ENCODE measurements around the gene TMEM59. TPM values are rescaled to one million over a fixed set of nuclear protein-coding genes. Genes with fewer than 3 reads are reported as not detected.

Gene TMEM59
- total and polyA plus RNA-seq, 2 of the 8 experiments (the other 6 are each of a cell fraction or from before 2014, with no cell fraction given) = 116 to 139 TPM

DNA sequence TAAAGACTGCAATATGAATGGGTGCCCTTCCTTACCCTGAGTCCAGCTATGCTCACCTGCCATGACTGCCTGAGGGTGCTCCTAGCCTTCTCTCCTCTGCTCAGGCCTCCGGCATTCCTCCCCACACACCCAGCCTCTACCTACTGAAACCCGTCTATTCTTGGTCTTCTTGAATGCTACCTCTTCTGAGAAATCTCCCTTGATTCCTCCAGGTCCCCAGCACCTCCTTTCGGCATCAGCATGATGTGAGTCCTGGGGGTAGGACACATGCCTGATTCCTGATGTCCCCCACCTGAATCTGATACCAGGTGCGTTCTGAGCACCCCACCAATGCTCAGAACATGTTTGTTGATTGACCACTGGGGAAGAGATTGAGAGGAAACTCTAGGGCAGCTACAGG lies 43.6 kb downstream of the TMEM59 start:
- FAIRE-seq (no peak), DNase-seq (ENCODE audit: low read depth in 1 of 2, low spot score in 2 of 2) (no peak)
- CTCF ChIA-PET (ENCODE audit: partially characterized antibody) = interaction anchor here (1.0 to 2.4 kb wide), 5 partner anchors 8 to 149 kb away, joined by 3 to 8 read pairs (median 6); partner anchors contain the start of gene LDLRAD1
- peaks cover 3 to 12% of the 10 kb centered on the region in 2 experiments; a peak in 3 of 4 replicates for H3K9me3 ChIP-seq (ENCODE audit: insufficient read depth in 2 of 2, low read depth in 1 of 2, low read length in 1 of 2)
- no peak overlapping the region for H2BK120ac ChIP-seq (replicated peaks; ENCODE audit: low read depth, low read length)
- H4K8ac ChIP-seq (ENCODE audit: extremely low read depth, insufficient read depth, low read length) = no peak overlapping the region
- no peaks in the 10 kb centered on the region for H3K36me3 ChIP-seq (ENCODE audit: control insufficient read depth in 2 of 4, insufficient read depth in 4 of 4, low read length in 3 of 4)
- no peak for TF ChIP-seq PHF8 (conservative IDR thresholded peaks at IDR 0.05; ENCODE audit: low read depth, low read length)
- no peak for TF ChIP-seq RBBP5 (IDR thresholded peaks at IDR 0.05; ENCODE audit: borderline replicate concordance, low read depth, low read length)
- no peak for TF ChIP-seq KDM1A (IDR thresholded peaks at IDR 0.05; ENCODE audit: borderline replicate concordance, low read length)
- no peak for TF ChIP-seq NANOG (IDR thresholded peaks at IDR 0.05; ENCODE audit: insufficient read depth, low read depth, low read length, poor library complexity, severe bottlenecking)
- TF ChIP-seq YY1 (IDR thresholded peaks at IDR 0.05; ENCODE audit: low read depth, low read length) = no peak
- no peak for TF ChIP-seq SAP30 (IDR thresholded peaks at IDR 0.05; ENCODE audit: insufficient read depth, insufficient replicate concordance, low read length)
- TF ChIP-seq BRCA1 (IDR thresholded peaks at IDR 0.05; ENCODE audit: low read depth, low read length) = no peak
- no peak for TF ChIP-seq TCF12 (IDR thresholded peaks at IDR 0.05; ENCODE audit: low read depth, low read length)
- no peak for TF ChIP-seq CHD2 (IDR thresholded peaks at IDR 0.05; ENCODE audit: low read length)
- no peak for TF ChIP-seq SP4 (IDR thresholded peaks at IDR 0.05; ENCODE audit: low read length)
- TF ChIP-seq CTBP2 (IDR thresholded peaks at IDR 0.05; ENCODE audit: borderline replicate concordance, insufficient read depth, insufficient read length, low read length) = no peak
- TF ChIP-seq EZH2 (IDR thresholded peaks at IDR 0.05; ENCODE audit: low read depth, low read length, severe bottlenecking) = no peak
- no peak for TF ChIP-seq SP1 (IDR thresholded peaks at IDR 0.05; ENCODE audit: low read depth, low read length)
- no peak for TF ChIP-seq JUN (IDR thresholded peaks at IDR 0.05; ENCODE audit: low read depth, low read length)
- no peak for TF ChIP-seq TBP (IDR thresholded peaks at IDR 0.05; ENCODE audit: low read depth, low read length)
- H3K79me1 ChIP-seq (ENCODE audit: low read depth, low read length) = no peaks in the 10 kb centered on the region
- no peak overlapping the region for H2BK15ac ChIP-seq (ENCODE audit: low read length)
- no peak overlapping the region for H2BK12ac ChIP-seq (ENCODE audit: low read depth, low read length)
- no peak overlapping the region for H3K9ac ChIP-seq (replicated peaks in 1 of 4; ENCODE audit: extremely low read depth in 1 of 4, low read depth in 3 of 4, low read length in 3 of 4)
- H3K23ac ChIP-seq (ENCODE audit: insufficient read length) = no peak overlapping the region
- H3K4me1 ChIP-seq (replicated peaks in 1 of 4; ENCODE audit: control insufficient read depth in 3 of 4, insufficient read depth in 4 of 4, low read length in 3 of 4) = peaks cover 0 to 3% (median 0%) of the 10 kb centered on the region in 4 experiments; a peak in 1 of 7 replicates
- H3K79me2 ChIP-seq (ENCODE audit: control insufficient read depth in 1 of 2, insufficient read depth in 2 of 2, low read length in 2 of 2) = no peaks in the 10 kb centered on the region
- H2BK5ac ChIP-seq (ENCODE audit: low read depth, low read length) = no peak overlapping the region
- H3K4me3 ChIP-seq (ENCODE audit: extremely low read depth in 1 of 4, insufficient read depth in 2 of 4, low read depth in 3 of 4, low read length in 4 of 4) = no peak overlapping the region
- 90% methylated on average over 4 of the region's 4 CpGs; no CpG with 5 or more reads in 1 of the 2 experiments for WGBS, 2 experiments (ENCODE audit: extremely low coverage in 1 of 2, insufficient coverage in 1 of 2, insufficient read length in 1 of 2, insufficient replicate concordance in 2 of 2, low coverage in 1 of 2, low lambda C conversion rate in 2 of 2, missing lambda C conversion rate in 1 of 2)
- H3K27me3 ChIP-seq (replicated peaks in 1 of 4; ENCODE audit: control insufficient read depth in 3 of 4, extremely low read depth in 1 of 4, insufficient read depth in 3 of 4, low read length in 3 of 4) = no peaks in the 10 kb centered on the region
- H4K20me1 ChIP-seq (replicated peaks in 1 of 2; ENCODE audit: control insufficient read depth in 1 of 2, insufficient read depth in 2 of 2, low read length in 2 of 2) = no peaks in the 10 kb centered on the region
- no peak overlapping the region for H3K14ac ChIP-seq (ENCODE audit: insufficient read length)
- no peak overlapping the region for H4K5ac ChIP-seq (ENCODE audit: insufficient read length, low read depth, low read length)
- H4K91ac ChIP-seq (replicated peaks; ENCODE audit: insufficient read length, low read length) = no peak overlapping the region
- no peak overlapping the region for H3K18ac ChIP-seq (ENCODE audit: extremely low read depth, low read length)
- no peak overlapping the region for H3K27ac ChIP-seq (ENCODE audit: low read depth, low read length)
- H2AFZ ChIP-seq (ENCODE audit: low read length) = no peak overlapping the region
- no peaks in the 10 kb centered on the region; the same call in 1 of the 2 replicates for H3K23me2 ChIP-seq (ENCODE audit: low read depth, low read length)
- H2AK5ac ChIP-seq (ENCODE audit: low read depth, low read length) = no peak overlapping the region
- H2BK20ac ChIP-seq (ENCODE audit: low read length) = no peak overlapping the region
- H3K4me2 ChIP-seq (ENCODE audit: insufficient read depth in 1 of 2, low read depth in 2 of 2, low read length in 2 of 2) = no peak overlapping the region
- H3K56ac ChIP-seq (replicated peaks; ENCODE audit: insufficient read length, low read depth, low read length) = no peak overlapping the region
- no peak overlapping the region for H3K4ac ChIP-seq (replicated peaks; ENCODE audit: insufficient read length, low read depth, low read length)
- POLR2A ChIA-PET (ENCODE audit: partially characterized antibody) = no interaction called here
